ENCODE measurements around the gene INPP5D.
"Not testable (repeated sequence)": the region's sequence is repeated elsewhere in the genome, so short reads cannot be mapped to it uniquely, and the experiment has no call there.

Gene INPP5D

GRCh38 chr2:233148354-233148753 lies 88.2 kb downstream of the INPP5D start:
- DNase-seq (ENCODE audit: low read depth): no peak
- no peak overlapping the region for H3K4me3 ChIP-seq (ENCODE audit: control insufficient read depth, low read depth, low read length)
- TF ChIP-seq, protein P1, sequence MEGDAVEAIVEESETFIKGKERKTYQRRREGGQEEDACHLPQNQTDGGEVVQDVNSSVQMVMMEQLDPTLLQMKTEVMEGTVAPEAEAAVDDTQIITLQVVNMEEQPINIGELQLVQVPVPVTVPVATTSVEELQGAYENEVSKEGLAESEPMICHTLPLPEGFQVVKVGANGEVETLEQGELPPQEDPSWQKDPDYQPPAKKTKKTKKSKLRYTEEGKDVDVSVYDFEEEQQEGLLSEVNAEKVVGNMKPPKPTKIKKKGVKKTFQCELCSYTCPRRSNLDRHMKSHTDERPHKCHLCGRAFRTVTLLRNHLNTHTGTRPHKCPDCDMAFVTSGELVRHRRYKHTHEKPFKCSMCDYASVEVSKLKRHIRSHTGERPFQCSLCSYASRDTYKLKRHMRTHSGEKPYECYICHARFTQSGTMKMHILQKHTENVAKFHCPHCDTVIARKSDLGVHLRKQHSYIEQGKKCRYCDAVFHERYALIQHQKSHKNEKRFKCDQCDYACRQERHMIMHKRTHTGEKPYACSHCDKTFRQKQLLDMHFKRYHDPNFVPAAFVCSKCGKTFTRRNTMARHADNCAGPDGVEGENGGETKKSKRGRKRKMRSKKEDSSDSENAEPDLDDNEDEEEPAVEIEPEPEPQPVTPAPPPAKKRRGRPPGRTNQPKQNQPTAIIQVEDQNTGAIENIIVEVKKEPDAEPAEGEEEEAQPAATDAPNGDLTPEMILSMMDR (IDR thresholded peaks at IDR 0.05; ENCODE audit: control insufficient read depth, insufficient read depth, low read depth, low read length, missing control alignments): no peak

- H3K4me3 ChIP-seq (ENCODE audit: control insufficient read depth, low read depth, low read length): no peak overlapping the region
- no peak for DNase-seq (ENCODE audit: low read depth)
- TF ChIP-seq, protein P1 (IDR thresholded peaks at IDR 0.05; ENCODE audit: control insufficient read depth, insufficient read depth, low read depth, low read length, missing control alignments): no peak
Observed at GRCh38 chr2:233152541-233152940, 92.4 kb downstream of the INPP5D start.

DNA sequence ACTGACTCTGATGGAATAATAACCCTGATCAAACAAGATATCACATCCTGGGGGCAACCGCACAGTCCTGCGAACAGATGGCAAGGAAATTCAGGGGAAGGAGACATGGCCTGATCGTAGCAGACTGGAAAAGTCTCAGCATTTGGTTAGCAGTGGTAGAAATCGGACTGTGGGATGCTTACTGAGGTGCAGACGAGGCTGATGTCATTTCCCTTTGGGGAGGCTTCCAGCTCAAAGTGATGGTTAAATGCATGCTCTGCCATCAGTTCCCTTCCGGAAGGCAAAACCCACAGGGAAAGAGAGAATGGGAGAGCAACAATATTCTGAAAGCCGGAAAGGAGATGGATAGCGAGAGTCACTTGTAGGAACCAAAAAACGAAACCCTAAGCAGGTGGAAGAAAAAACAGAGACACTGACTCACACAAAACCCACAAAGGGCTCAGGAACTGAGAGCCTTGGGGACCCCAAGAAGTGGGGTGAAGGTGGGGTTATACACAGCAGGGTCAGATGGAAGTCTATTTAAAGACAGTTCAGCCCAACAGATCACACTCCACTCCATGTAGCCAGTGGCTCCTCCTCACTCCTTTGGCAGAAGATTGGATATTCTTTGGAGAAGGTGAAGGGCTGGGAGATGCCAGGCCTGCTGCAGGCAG lies 93.1 kb downstream of the INPP5D start:
- TF ChIP-seq, protein P1 (IDR thresholded peaks at IDR 0.05; ENCODE audit: control insufficient read depth, insufficient read depth, low read depth, low read length, missing control alignments): no peak
- DNase-seq (ENCODE audit: low read depth): no peak
- no peak overlapping the region for H3K4me3 ChIP-seq (ENCODE audit: control insufficient read depth, low read depth, low read length)

- H3K4me3 ChIP-seq (ENCODE audit: control insufficient read depth, low read depth, low read length): no peak overlapping the region
- no peak for DNase-seq (ENCODE audit: low read depth)
- TF ChIP-seq, protein P1 (IDR thresholded peaks at IDR 0.05; ENCODE audit: control insufficient read depth, insufficient read depth, low read depth, low read length, missing control alignments): no peak
Observed at GRCh38 chr2:233156001-233156400, 95.9 kb downstream of the INPP5D start.

DNA sequence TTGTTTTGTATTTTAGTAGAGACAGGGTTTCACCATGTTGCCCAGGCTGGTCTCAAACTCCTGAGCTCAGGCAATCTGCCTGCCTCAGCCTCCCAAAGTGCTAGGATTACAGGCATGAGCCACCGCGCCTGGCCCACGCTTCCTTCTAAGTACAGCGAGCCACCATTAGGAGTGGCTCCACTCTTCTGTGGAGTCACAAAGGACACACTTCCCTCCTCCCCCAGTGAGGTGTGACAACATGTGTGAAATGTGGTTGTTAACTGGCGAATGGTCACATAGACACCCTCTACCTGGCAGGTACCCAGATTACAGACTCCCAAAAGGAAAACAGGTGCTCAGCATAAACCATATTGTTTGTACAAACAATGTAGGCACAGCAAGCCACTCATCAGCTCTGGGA lies 96.3 kb downstream of the INPP5D start:
- DNase-seq (ENCODE audit: low read depth); H3K4me3 ChIP-seq (ENCODE audit: control insufficient read depth, low read depth, low read length): not testable (repeated sequence)

- DNase-seq (ENCODE audit: low read depth): no peak
- TF ChIP-seq, protein P1 (IDR thresholded peaks at IDR 0.05; ENCODE audit: control insufficient read depth, insufficient read depth, low read depth, low read length, missing control alignments): no peak
Observed at GRCh38 chr2:233161730-233162129, 101.6 kb downstream of the INPP5D start.

GRCh38 chr2:233162770-233163169 lies 102.6 kb downstream of the INPP5D start:
- no peak overlapping the region for H3K4me3 ChIP-seq (ENCODE audit: control insufficient read depth, low read depth, low read length)
- TF ChIP-seq, protein P1 (IDR thresholded peaks at IDR 0.05; ENCODE audit: control insufficient read depth, insufficient read depth, low read depth, low read length, missing control alignments): no peak
- DNase-seq (ENCODE audit: low read depth): no peak

More at GRCh38 chr2:233161730-233162129, 101.6 kb downstream of the INPP5D start:
- no peak overlapping the region for H3K4me3 ChIP-seq (ENCODE audit: control insufficient read depth, low read depth, low read length)

Measured in AG09309 (cell line).